Activated CD4-positive, CD25-positive, alpha-beta regulatory T cell (primary cell): ENCODE data around the gene MOB1A.
"Not testable (repeated sequence)": the region's sequence is repeated elsewhere in the genome, so short reads cannot be mapped to it uniquely, and the experiment has no call there.

Experiments
- DNase-seq, 4 experiments: peaks; one replicate each; lab custom pipeline; 2025; lab: John Stamatoyannopoulos, UW

Gene MOB1A

GRCh38 chr2:74178211-74179062 is at the start of gene MOB1A:
Gene MOB1A (minus strand): TSS chr2:74178879. CDS start chr2:74178674, 205 bp downstream.
- peak; percentile 88 to 95 (median 93) for DNase-seq

- no peak for DNase-seq
Observed at GRCh38 chr2:74227646-74228045, 49.0 kb upstream of the MOB1A start.

- no peak for DNase-seq
Observed at GRCh38 chr2:74226648-74227213, 48.1 kb upstream of the MOB1A start.

- no peak for DNase-seq
Observed at GRCh38 chr2:74225698-74226459, 47.2 kb upstream of the MOB1A start.

GRCh38 chr2:74223941-74224770 is 45.5 kb upstream of the MOB1A start:
- DNase-seq: no peak

GRCh38 chr2:74222300-74222650 is 43.6 kb upstream of the MOB1A start:
- DNase-seq: no peak

GRCh38 chr2:74221604-74222299 is 43.1 kb upstream of the MOB1A start:
- no peak for DNase-seq

- DNase-seq: no peak
Observed at GRCh38 chr2:74221091-74221490, 42.4 kb upstream of the MOB1A start.

GRCh38 chr2:74219846-74220486 is 41.3 kb upstream of the MOB1A start:
- DNase-seq: no peak

- DNase-seq: no peak
Observed at GRCh38 chr2:74216642-74217041, 38.0 kb upstream of the MOB1A start.

- not testable (repeated sequence) for DNase-seq
Observed at GRCh38 chr2:74215771-74216170, 37.1 kb upstream of the MOB1A start.

GRCh38 chr2:74212702-74213410 is 34.2 kb upstream of the MOB1A start:
- no peak for DNase-seq

- DNase-seq: peak in 2 of 4 experiments; percentile 7 to 15
Observed at GRCh38 chr2:74206180-74206688, 27.6 kb upstream of the MOB1A start.

GRCh38 chr2:74205596-74205995 is 26.9 kb upstream of the MOB1A start:
- no peak for DNase-seq

GRCh38 chr2:74205113-74205512 is 26.4 kb upstream of the MOB1A start:
- DNase-seq: no peak

- no peak for DNase-seq
Observed at GRCh38 chr2:74204436-74204835, 25.8 kb upstream of the MOB1A start.

GRCh38 chr2:74201596-74201995 is 22.9 kb upstream of the MOB1A start:
- no peak for DNase-seq

GRCh38 chr2:74201196-74201595 is 22.5 kb upstream of the MOB1A start:
- no peak for DNase-seq

GRCh38 chr2:74199871-74200305 is 21.2 kb upstream of the MOB1A start:
- DNase-seq: no peak

GRCh38 chr2:74199275-74199701 is 20.6 kb upstream of the MOB1A start:
- DNase-seq: no peak
